ENCODE results near the gene ANO6.

- no peak for TF ChIP-seq CTCF (IDR thresholded peaks at IDR 0.05)
- TF ChIP-seq POLR2AphosphoS5 (IDR thresholded peaks at IDR 0.05) = no peak
These were observed 261.6 kb downstream of the ANO6 start for GRCh38 chr12:45477526-45477925.
